22Rv1 (cell line): ENCODE measurements around the gene IL25.
"Not testable (repeated sequence)": the region's sequence is repeated elsewhere in the genome, so short reads cannot be mapped to it uniquely, and the experiment has no call there.

Experiments
- H3K27ac ChIP-seq: fragments of 450-650 bp; 2 replicates; pipeline ENCODE4 v1.5.1; 2017
- ZFX ChIP-seq: fragments of 450-650 bp; IDR thresholded peaks from 2 replicates; pipeline ENCODE4 v1.6.1; 2017; ENCODE audit warnings: antibody characterized with exemption, borderline replicate concordance
- TF ChIP-seq, protein P1 (sequence below): fragments of 450-650 bp; IDR thresholded peaks from 2 replicates; pipeline ENCODE4 v1.5.1; 2017; ENCODE audit warnings: mild to moderate bottlenecking

IL25 gene

GRCh38 chr14:23381871-23382270, 9.3 kb downstream of the IL25 start:
- TF ChIP-seq, protein P1, sequence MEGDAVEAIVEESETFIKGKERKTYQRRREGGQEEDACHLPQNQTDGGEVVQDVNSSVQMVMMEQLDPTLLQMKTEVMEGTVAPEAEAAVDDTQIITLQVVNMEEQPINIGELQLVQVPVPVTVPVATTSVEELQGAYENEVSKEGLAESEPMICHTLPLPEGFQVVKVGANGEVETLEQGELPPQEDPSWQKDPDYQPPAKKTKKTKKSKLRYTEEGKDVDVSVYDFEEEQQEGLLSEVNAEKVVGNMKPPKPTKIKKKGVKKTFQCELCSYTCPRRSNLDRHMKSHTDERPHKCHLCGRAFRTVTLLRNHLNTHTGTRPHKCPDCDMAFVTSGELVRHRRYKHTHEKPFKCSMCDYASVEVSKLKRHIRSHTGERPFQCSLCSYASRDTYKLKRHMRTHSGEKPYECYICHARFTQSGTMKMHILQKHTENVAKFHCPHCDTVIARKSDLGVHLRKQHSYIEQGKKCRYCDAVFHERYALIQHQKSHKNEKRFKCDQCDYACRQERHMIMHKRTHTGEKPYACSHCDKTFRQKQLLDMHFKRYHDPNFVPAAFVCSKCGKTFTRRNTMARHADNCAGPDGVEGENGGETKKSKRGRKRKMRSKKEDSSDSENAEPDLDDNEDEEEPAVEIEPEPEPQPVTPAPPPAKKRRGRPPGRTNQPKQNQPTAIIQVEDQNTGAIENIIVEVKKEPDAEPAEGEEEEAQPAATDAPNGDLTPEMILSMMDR, result no peak
- no peak for TF ChIP-seq ZFX
- no peak overlapping the region for H3K27ac ChIP-seq

GRCh38 chr14:23382276-23382675, 9.7 kb downstream of the IL25 start:
- no peak overlapping the region for H3K27ac ChIP-seq
- TF ChIP-seq, protein P1, result no peak
- no peak for TF ChIP-seq ZFX

- TF ChIP-seq, protein P1, result no peak
- TF ChIP-seq ZFX, result no peak
- H3K27ac ChIP-seq, result no peak overlapping the region
Measured at GRCh38 chr14:23382731-23383440, 10.3 kb downstream of the IL25 start.

DNA sequence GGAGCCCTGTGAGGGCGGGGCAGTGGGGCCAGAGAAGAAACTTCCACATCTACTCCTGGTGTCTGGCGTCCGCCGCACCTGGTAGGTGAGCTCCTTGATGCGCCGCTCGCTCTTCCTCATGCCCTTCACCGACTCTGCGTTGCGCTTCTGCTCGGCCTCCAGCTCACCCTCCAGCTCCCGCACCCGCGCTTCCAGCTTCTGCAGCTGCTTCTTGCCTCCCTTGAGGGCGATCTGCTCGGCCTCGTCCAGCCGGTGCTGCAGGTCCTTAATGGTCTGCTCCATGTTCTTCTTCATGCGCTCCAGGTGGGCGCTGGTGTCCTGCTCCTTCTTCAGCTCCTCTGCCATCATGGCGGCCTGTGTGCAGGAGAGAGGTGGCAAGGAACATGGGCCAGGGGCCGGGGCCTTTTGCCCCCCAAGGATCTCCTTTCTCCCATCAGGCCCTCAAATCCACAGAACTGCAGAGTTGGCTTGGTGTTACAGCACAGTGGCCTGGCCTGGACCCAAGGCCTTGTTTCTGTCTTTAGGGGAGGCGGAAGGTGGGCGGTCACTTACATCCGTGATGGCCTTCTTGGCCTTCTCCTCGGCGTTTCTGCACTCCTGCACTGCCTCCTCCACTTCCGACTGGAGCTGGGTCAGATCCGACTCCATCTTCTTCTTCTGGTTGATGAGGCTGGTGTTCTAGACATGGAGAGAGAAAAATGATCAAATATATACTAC, 11.9 kb downstream of the IL25 start:
- TF ChIP-seq, protein P1, result no peak
- no peak for TF ChIP-seq ZFX

DNA sequence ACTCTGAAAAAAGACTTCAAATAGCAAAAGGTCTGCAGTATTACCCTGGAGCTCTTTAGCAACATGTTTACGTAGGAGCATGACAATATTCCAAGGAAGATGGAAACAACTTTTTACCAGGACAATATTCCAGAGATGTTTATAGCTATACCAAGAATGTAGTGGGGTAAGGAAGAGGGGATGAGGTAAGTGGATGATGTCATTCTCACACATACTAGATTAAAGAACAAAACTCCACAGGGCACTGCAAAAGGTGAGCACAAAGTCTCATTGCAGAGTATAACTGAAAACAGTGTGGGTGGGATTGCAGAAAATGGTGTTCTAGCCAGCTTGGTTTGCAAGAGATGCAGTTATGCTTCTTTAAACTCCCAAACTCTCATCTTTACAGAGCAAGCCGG, 12.6 kb downstream of the IL25 start:
- TF ChIP-seq, protein P1, result no peak
- TF ChIP-seq ZFX, result no peak
- H3K27ac ChIP-seq, result no peak overlapping the region

More for the DNA sequence above, 11.9 kb downstream of the IL25 start:
- H3K27ac ChIP-seq, result no peak overlapping the region

- no peak overlapping the region for H3K27ac ChIP-seq
- no peak for TF ChIP-seq ZFX
- TF ChIP-seq, protein P1, result no peak
Measured at GRCh38 chr14:23385642-23386265, 13.1 kb downstream of the IL25 start.

- not testable (repeated sequence) for H3K27ac ChIP-seq
Measured at GRCh38 chr14:23386266-23386657, 13.7 kb downstream of the IL25 start.
